ENCODE data around the gene LINGO4. TPM values are rescaled to one million over a fixed set of nuclear protein-coding genes. Genes with fewer than 3 reads are reported as not detected.

The LINGO4 gene, protein sequence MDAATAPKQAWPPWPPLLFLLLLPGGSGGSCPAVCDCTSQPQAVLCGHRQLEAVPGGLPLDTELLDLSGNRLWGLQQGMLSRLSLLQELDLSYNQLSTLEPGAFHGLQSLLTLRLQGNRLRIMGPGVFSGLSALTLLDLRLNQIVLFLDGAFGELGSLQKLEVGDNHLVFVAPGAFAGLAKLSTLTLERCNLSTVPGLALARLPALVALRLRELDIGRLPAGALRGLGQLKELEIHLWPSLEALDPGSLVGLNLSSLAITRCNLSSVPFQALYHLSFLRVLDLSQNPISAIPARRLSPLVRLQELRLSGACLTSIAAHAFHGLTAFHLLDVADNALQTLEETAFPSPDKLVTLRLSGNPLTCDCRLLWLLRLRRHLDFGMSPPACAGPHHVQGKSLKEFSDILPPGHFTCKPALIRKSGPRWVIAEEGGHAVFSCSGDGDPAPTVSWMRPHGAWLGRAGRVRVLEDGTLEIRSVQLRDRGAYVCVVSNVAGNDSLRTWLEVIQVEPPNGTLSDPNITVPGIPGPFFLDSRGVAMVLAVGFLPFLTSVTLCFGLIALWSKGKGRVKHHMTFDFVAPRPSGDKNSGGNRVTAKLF
- total RNA-seq = 1 to 10 TPM in 1 of 2 donors, under 1 TPM in 1; 0.59 to 2.3 TPM

- Histone ChIP-seq H3K36me3 (no peaks in the 10 kb centered on the region), H3K27ac (no peak within 1 kb of the TSS), H3K27me3 (replicated peaks; ENCODE audit: insufficient read depth) (no peaks in the 10 kb centered on the region), H3K4me1 (replicated peaks) (no peaks in the 10 kb centered on the region), H3K9me3 (no peaks in the 10 kb centered on the region), H3K4me3 (no peak within 1 kb of the TSS)
- no peak for TF ChIP-seq POLR2AphosphoS5 (IDR thresholded peaks at IDR 0.05)
- TF ChIP-seq POLR2A (IDR thresholded peaks at IDR 0.05) = no peak
- TF ChIP-seq CTCF (IDR thresholded peaks at IDR 0.05) = no peak
- WGBS = 40% methylated on average over 12 of the region's 12 CpGs
- DNase-seq (ENCODE audit: low spot score) = no peak
- intact Hi-C loops (cut with DNase I) = no loop called here
Observed at GRCh38 chr1:151805066-151805820, at the start of gene LINGO4. Gene LINGO4, minus strand, starts transcription at chr1:151805419. Its CDS starts 2,715 bp downstream, at chr1:151802704.

DNA sequence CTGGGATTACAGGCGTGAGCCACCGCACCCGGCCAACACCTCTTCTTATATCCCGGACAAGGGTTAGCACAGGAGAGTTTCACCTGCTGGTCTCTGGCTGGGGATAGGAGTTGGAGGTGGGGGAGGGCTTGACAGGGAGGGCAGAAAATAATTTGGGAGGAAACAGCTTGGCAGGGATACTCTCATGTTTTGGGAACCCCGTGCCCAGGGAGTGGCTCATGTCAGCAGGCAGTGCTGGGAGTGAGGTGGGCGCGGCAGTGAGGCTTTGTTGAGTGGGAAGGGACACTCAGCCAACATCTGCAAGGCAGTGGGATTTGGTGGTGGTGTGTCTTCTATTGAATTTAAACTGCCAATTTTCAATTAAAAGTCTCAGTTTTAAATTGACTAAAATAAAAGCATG is 49.4 kb upstream of the LINGO4 start:
- H3K36me3 ChIP-seq = no peaks in the 10 kb centered on the region
- TF ChIP-seq POLR2AphosphoS5 (IDR thresholded peaks at IDR 0.05) (no peak), CTCF (IDR thresholded peaks at IDR 0.05) (no peak), POLR2A (IDR thresholded peaks at IDR 0.05) (no peak)
- no peaks in the 10 kb centered on the region for H3K4me1 ChIP-seq (replicated peaks)
- H3K27me3 ChIP-seq (replicated peaks; ENCODE audit: insufficient read depth) = no peaks in the 10 kb centered on the region
- no peak overlapping the region for H3K4me3 ChIP-seq
- DNase-seq (ENCODE audit: low spot score) = no peak
- H3K27ac ChIP-seq = no peak overlapping the region
- intact Hi-C loops (cut with DNase I) = no loop called here
- no peaks in the 10 kb centered on the region for H3K9me3 ChIP-seq
- 84% methylated on average over 7 of the region's 7 CpGs for WGBS

GRCh38 chr1:151853411-151853943 is 48.3 kb upstream of the LINGO4 start, which contains the start of gene THEM5:
Gene THEM5, minus strand, starts transcription at chr1:151853712. Its CDS starts 147 bp downstream, at chr1:151853565.
- Histone ChIP-seq H3K27me3 (replicated peaks; ENCODE audit: insufficient read depth) (no peaks in the 10 kb centered on the region), H3K9me3 (no peaks in the 10 kb centered on the region), H3K27ac (no peak within 1 kb of the TSS), H3K4me1 (replicated peaks) (no peaks in the 10 kb centered on the region), H3K36me3 (no peaks in the 10 kb centered on the region), H3K4me3 (no peak within 1 kb of the TSS)
- TF ChIP-seq POLR2AphosphoS5 (IDR thresholded peaks at IDR 0.05) (no peak), POLR2A (IDR thresholded peaks at IDR 0.05) (no peak), CTCF (IDR thresholded peaks at IDR 0.05) (no peak)
- no peak for DNase-seq (ENCODE audit: low spot score)
- 81% methylated on average over 4 of the region's 5 CpGs for WGBS
- intact Hi-C loops (cut with DNase I) = no loop called here

DNA sequence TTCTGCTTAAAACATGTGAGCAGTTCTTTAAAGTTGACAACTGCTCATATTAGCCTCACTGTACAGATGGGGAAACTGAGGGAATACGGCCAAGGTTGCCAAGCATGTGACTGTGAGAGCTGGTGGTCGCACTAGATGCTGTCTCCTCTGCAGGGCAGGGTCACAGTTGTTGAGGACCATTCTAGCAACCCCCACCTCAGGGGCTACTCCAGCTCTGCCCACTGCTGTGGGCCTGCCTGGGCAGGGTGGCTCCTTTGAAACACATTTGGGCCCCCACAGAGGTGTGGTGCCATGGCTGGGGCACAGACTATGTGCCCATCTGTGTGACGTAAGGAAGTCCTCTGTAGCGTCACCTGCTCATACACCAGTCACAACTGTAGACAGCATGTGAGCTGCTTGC is 47.5 kb upstream of the LINGO4 start:
- H3K9me3 ChIP-seq = no peaks in the 10 kb centered on the region
- no peak for DNase-seq (ENCODE audit: low spot score)
- TF ChIP-seq CTCF (IDR thresholded peaks at IDR 0.05) (no peak), POLR2AphosphoS5 (IDR thresholded peaks at IDR 0.05) (no peak), POLR2A (IDR thresholded peaks at IDR 0.05) (no peak)

More for the DNA sequence above, 47.5 kb upstream of the LINGO4 start:
- intact Hi-C loops (cut with DNase I) = no loop called here
- 88% methylated on average over 4 of the region's 4 CpGs for WGBS
- Histone ChIP-seq H3K27ac (no peak overlapping the region), H3K4me1 (replicated peaks) (no peaks in the 10 kb centered on the region), H3K4me3 (no peak overlapping the region), H3K27me3 (replicated peaks; ENCODE audit: insufficient read depth) (no peaks in the 10 kb centered on the region), H3K36me3 (no peaks in the 10 kb centered on the region)
